ENCODE data around the gene GNB1L.

The GNB1L gene

DNA sequence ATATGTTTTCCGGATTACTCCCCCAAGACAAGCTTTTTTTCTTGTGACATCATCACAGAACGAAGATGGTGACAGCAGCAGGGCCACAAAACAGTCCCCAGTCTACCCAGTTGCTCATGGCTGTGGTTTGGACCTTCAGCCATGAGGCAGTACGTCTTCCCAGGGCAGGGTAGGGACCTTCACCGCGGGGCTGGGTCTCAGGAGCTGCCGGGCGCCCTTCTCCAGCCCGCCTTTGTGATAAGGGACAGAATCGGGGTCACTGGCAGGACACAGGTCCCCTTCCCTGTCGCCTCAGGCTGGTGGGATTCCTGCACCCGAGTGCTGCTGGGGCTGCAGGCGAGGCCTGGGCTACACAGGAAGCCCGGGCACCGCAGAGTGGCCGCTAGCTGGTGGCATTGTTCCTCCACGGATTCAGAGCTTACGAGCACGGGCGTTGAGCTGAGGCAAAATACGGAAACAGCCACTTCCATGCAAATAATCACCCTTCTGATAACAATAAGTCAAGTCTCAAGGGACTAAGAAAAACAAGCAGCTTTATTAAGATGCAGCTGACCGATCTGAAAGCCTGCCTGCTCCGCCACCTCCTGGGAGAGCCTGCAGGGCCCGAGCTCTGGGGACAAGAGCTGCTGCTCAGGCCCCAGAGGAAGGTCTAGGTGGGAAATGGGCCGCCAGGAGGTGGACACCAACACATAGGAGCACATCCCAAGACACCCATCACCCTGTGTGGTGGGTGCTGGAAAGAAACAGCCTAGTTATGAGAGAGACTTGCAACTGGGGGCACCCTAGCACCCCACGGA is 81.8 kb downstream of the GNB1L start:
- no peak for DNase-seq

DNA sequence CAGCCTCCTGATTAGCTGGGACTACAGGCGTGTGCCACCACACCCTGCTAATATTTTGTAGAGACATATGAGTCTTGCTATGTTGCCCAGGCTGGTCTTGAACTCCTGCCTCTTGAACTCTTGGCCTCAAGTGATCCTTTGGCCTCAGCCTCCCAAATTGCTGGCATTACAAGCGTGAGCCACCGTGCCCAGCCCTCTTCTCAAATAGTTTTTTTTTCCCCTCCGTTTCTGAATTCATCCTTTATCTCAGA is 82.3 kb downstream of the GNB1L start:
- no peak for DNase-seq

DNA sequence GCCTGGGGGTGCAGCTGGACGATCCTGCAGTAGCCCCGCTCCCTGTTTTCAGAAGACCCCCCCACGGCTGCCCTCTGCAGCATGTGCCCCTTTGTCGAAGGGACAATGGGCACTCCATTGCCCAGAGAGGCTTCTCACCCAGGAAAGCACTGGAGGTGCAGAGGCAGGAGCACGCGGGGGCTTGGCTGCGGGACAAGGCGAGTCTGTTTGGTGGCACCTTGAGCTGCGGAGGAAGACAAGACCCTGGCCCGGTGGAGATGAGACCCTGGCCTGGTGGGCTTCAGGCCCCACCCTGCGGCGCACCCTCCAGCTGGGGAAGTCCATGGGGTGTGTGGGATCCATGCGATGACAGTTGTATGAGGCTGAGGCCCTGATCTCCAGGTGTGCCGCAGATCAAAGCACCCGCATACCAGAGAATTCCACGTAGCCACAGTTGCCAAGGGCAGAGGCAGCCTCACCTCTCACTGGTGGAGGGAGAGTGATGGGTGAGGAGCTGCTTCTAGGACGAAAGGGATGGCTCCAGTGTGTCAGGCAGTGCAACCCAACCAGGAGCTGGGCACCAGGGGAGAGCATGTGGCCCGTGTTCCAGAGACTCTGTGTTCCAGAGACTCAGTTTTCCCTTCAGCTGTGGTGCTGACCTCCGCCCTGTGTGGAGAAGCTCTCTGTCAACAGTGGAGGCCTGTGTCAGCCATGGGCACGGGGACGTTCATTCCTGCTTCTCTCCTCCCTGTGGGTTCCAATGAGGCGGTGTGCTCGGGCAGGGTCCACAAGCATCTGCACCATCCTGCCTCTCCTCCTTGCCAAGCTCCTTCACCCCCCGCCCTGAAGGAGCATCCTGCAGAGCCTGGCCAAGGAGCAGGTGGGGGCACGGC is 84.1 kb downstream of the GNB1L start:
- no peak for DNase-seq

DNA sequence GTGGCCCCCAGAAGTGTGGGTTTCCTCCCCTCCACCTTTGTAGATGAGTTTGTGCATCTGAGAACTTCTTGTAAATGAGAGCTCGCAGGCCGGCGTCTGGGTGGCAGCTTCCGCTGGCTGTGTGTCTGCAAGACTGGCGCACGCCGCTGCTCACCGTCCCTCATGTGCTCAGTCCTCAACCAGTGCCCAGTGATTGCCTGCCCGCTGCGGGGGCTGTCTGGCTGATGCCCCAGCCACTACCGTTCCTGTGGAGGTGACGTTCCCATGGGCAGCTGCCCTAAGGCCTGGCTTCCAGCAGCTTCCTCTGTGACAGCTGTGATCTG is 85.3 kb downstream of the GNB1L start:
- DNase-seq, result no peak

DNA sequence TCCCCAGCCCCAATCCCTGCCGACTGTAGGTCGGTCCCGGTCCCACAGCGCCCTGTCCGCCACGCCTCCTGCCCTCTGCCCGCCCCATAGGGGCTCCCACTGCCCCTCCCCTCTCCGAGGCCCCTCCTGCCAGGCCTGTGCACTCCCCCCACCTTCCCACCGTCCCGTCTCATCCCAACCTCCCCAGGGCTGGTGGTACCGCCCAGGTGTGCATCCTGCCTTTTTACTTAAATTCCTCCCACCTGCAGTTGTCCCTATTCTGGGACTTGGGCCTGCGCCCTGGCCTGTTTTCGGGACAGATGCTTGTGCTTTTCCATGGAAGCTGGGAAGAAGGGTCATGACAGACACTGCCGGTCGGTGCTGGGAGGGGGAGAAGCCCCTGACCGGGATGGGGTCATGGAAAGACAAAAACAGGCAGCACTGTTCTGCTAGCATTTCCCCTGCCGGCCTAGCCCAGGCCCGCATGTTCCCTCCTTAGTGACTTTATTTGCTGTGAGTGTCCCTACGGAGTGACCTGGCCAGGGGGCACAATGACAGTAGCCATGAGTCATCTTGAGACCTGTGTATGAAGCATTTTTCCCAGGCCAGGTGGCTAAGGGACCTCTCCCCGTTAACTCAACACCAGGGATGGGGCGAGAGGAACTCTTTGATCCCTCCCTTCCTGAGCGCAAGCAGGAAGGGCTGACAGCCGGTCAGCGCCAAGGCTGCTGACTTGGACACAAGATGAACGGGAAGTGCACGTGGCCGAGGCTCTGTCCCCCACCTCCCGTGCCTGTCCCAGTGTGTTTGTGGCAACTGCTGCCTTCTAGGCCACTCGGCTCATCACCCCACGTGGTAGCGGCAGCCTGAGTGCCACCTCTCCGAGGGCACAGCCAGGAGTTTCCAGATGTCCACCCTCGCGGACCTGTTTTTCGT is 87.0 kb downstream of the GNB1L start:
- no peak for DNase-seq

DNA sequence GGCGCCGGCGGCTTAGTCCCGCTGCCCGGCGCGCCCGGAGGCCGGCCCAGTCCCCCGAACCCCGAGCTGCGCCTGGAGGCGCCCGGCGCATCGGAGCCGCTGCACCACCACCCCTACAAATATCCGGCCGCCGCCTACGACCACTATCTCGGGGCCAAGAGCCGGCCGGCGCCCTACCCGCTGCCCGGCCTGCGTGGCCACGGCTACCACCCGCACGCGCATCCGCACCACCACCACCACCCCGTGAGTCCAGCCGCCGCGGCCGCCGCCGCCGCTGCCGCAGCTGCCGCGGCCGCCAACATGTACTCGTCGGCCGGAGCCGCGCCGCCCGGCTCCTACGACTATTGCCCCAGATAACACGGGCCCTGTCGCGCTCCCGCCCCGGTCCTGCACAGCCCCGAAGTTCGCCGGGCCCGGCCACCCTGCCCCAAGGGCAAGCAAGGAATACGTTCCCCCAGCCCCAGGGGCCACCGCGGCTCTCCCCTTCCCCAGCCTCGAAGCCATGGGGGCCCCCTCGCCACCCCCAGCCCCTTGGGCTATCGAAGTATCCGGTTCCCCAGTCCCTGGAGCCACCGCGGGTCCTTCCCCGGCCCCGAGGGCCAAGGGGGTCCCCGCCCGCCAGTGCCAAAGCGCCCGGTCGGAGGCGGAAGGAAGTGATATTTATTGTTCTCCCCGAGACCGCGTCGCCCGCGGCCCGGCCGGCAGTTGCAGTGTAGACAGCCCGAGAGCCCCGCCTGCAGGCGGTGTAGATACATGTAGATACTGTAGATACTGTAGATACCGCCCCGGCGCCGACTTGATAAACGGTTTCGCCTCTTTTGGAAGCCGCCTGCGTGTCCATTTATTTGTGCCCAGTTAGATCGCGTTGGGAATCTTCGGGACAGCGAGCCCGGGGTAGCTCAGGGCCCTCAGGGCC is 87.9 kb downstream of the GNB1L start:
- no peak for DNase-seq

DNA sequence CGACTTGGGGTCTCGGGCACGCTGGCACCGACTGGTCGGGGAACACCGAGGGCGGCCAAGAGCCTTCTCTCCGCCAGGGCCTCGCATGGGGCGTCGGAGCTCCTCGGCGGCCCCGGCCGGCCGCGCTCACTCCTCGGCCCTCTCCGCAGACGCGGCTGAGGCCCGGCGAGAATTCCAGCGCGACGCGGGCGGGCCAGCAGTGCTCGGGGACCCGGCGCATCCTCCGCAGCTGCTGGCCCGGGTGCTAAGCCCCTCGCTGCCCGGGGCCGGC is 88.5 kb downstream of the GNB1L start:
- no peak for DNase-seq

DNA sequence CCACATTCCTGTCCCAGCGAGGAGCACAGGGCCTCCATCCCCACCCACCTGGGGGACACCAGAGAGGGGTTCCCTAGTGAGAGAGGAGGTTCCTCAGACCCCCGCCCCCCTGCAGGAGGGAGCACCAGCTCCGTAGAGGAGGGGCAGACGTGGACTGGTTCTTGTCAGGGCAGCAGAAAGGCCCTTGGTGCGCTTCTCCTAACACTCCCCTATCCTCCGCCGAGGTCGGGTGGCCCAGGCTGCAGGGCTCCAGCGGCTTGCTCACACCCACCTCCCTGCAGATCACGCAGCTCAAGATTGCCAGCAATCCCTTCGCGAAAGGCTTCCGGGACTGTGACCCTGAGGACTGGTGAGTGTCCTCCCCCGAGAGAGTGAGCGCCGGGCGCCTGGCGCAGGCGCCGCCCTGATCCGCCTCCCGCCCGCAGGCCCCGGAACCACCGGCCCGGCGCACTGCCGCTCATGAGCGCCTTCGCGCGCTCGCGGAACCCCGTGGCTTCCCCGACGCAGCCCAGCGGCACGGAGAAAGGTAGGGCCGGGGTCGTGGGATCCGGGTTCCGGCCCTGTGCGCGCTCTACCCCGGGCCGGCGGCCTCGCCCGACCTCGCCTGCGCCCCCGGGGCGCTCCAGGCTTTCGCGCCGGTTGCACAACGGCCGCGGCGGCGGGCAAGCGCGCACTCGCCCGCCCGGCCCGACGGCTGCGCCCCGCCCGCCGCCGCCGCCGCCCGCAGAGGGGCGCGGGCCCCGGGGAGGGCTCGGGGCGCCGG is 89.0 kb downstream of the GNB1L start:
- no peak for DNase-seq

DNA sequence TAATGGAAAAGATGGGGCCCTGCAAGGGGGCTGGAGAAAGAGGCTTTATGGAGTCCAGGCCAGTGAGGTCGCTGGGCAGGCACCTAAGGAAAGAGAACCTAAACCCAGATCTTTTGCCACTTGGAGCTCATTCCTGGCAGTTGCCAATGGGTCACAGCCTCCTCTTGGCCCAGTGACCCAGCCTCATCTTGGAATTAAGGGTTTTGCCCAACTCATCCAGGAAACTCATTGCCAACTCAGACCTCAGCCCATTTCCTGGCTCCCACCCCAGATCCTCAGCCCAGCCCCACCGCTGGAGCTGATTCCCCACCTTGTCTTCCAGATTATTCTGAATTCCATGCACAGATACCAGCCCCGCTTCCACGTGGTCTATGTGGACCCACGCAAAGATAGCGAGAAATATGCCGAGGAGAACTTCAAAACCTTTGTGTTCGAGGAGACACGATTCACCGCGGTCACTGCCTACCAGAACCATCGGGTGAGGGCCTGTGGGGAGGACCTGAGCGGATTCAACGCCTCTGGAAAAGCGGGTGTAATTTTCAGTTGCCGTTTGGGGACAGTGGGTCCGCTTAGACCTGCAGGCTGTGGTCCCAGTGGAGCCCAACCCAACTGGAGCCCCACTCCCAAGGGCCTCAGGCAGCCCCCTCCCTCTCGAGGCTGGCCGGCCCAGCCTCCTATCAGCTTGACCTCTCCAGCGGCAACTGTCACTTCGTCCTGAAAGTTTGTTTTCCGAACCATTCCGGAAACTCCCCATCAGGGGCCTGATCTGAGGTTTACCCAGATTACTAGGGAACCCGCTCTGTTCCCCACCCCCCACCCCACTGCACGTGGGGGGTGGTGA is 89.8 kb downstream of the GNB1L start:
- no peak for DNase-seq

DNA sequence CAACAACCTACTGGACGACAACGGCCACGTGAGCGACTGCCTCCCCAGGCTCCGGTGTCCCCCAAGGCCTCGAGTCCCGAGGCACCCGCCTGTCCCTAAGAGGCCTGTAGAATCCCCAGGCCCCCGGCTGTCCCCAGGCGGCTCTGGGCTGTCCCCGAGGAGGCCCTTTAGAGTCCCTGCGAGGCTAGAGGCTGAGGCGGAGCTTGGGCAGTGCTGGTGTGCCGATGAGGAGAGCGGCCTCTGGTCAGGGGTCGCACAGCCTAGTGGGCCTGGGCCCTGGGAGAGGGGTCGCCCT is 90.4 kb downstream of the GNB1L start:
- DNase-seq, result no peak

DNA sequence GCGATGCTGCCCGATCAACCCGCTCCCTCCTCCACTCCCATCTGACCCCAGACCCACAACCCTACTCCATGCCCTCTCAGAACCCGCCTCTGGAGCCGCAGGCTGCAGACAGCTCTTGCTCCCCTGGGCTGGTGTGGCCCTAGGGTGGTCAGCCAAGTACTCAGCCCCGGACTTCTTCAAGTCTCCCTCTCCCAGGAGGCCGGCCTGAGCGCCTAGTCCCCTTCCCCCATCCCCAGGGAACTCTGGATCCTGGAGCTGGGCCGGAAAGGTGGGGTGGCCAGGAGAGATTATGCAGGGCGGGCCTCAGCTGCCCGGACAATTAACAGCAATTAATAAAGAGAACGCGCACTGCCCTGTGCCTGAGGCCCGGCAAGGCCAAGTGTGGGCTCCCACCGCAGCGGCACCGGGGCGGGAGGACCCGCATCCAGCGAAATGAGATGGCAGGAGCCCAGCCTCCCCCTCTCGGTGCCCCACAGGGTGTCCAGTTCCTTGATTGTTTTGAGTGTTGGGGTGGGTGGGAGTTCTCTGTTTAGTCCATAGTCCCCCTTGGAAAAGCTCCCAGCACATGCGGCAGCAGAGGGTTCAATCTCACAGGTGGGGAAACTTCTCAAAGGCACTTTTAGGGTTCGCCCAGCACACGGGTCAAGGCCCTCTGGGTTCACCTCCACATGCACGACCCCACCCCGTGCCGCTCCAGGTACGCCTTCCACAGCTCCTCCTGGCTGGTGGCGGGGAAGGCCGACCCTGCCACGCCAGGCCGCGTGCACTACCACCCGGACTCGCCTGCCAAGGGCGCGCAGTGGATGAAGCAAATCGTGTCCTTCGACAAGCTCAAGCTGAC is 91.0 kb downstream of the GNB1L start:
- DNase-seq, result no peak

DNA sequence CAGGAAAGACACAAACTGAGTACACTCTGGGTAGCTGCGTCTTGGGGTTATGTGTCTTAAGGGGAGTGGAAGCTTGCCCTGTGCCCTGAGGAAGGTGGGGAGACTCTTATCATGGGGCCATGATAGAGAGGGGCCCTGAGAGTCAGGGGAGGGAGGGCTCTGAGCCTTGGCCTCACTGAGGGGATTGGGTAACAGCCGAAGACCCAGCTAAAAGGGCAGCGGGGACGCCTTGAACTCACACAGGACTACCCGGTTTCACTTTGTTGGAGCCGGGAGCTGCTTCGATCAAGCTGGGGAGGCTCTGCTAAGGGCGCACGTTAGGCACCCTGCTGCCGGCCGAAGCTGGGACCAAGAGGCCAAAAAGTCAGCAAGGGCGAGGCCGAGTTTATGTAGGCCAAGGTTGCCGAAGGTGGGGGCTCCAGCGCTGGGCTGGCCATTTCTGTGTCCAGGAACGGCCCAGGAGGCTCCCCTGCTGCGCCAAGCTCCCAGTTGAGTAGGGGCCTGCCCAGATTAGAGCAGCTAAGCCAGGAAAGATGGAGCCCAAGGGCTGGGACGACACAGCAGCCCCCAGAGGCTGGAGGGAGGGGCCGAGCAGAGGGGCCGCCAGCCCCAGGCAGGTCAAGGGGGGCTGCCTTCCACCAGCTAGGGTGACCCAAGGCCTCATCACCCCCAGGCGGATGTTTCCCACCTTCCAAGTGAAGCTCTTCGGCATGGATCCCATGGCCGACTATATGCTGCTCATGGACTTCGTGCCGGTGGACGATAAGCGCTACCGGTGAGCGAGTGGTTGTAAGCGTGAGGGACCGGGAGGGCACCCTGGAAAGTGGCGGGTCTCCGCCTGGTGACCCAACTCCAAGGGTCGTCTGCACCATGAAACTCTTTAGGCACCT is 91.9 kb downstream of the GNB1L start:
- DNase-seq, result no peak

DNA sequence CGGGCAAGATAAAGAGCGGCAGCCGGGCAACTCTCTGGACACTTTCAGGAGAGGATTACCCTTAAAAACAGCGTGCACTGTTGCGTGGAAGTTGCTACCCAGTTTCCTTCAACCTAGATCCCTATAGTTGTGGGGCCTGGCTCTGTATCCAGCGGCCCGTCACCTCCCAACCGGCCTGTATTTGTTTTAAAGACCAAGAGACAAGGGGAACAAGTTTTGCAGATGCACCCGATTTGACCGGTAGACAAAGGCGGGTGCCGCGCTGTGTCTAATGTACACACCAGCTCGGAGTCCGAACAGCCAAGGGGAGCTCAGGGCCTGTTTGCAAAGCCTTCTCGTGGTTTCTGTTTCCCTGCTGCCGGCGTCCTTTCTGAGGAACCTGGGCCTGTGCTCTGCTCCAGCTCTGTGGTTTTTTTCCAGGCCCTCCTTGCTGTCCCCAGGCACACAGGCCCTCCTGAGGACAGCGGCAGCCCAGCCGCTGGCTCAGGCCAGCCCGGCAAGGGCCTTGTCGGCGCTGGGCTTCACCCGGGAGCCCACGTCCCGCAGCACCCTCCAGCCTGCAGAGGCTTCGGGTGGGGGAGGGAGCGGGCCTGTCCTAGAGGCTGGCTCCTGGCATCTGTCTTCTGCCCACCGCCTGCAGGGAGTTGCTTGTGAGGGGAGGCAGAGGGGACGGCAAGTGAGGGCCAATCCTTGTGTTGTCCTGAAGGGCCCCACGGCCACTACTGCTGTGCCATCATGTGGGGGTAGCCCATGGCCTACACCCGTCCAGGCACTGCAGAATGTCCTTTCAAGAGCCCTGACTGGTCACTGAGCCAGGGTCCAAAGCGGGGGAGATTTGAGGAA is 92.7 kb downstream of the GNB1L start:
- DNase-seq, result no peak

DNA sequence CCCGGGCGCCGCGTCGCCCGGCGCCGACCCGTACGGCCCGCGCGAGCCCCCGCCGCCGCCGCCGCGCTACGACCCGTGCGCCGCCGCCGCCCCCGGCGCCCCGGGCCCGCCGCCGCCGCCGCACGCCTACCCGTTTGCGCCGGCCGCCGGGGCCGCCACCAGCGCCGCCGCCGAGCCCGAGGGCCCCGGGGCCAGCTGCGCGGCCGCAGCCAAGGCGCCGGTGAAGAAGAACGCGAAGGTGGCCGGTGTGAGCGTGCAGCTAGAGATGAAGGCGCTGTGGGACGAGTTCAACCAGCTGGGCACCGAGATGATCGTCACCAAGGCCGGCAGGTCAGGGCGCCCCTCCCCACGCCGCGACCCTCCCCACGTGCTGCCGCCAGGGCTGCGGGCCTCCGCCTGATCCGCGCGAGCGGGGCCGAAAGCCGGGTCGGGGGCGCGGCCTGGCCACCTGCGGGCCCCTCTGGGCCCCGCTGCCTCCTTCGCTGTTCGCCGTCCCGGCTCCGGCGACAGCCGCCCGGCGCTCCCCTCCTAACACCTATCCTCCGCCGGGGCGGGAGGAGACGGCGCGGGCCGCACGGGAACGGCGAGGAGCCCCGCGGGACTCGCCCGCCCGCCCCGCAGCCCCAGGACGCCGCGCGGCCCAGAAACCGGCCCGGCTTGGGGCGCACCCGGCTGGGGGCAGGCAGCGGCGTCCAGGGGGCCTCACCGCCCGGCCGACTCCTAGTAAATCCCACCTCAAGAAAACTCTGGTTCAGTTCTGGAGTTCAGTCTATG is 93.5 kb downstream of the GNB1L start:
- no peak for DNase-seq

DNA sequence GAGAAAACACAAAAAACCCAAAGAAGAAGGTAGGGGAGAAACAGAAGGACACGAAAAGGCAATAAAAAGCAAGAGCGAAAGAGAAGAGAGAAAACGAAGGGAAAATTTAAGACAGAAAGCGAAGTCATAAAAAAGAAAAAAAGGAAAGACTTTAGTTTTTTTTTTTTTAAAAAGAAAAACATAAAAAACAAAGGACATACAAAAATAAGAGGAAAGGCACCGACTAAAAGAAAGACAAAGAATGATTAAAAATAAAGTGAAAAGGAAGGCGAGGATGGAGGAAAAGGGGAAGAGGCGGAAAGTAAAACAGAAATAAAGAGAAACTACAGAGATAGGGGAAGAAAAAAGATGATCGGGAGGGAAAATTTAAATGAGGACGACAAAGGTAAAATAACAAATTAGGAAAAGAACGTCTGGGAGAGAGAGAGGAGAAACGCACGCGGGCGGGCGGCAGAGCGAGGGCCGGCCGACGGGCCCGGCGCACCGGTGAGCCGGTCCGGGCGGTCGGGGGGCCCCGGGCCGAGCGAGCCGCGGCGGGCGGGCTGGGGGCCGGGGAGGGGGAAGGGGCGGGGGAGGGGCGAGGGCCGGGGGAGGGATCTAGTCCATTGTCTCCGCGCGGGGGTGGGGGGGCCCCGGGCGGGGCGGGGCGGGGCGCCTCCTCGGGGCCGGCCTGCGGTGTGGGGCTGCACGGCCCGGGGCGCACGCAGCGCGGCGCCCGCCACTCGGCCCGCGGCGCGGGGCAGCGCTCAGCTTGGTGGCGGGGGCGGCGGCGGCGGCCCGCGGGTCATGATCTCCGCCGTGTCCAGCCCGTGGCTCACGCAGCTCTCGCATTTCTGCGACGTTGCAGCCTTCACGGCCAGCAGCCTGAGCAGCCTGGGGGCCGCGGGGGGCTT is 94.4 kb downstream of the GNB1L start, which contains the start of gene TBX1:
Gene TBX1, plus strand, starts transcription at position 721 of the 893 bp plus-strand sequence. Its CDS starts 66 bp downstream, at position 787.
- no peak for DNase-seq

DNA sequence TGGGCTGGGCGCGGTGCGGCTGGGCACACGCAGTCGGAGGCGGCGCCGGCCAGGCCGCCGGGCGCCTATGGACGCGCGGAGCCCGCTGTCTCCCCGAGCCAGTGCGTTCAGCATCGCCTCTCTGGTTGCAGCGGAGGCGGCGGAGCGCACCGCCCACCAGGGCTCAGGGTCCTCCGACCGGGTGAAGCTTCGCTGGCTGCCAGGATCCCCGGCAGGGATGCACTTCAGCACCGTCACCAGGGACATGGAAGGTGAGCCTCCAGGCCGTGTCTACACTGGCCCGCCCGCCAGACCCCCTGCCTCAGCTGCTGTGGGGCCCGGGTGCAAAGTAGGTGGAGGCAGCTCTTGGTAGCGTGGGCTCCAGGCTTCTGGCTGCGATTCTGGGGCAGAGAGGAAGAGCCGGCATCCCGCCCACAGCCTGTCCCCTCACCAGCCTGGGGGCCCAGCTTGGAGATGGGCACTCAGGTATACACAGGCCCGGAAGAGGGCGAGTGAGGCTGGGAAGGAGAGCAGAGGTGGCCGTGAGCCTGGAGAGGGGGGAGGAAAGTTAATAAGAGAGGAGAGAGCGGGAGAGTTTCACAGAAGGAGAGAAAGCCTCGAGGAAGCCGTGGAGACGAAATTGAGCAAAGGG is 95.1 kb downstream of the GNB1L start:
- DNase-seq, result no peak

Data from NCI-H2227 treated with DMSO at 0.1 percent for 48 hours (cell line).